DOHH2 (cell line): Measurements from ENCODE around the gene CDK17.
"Not testable (repeated sequence)": the region's sequence is repeated elsewhere in the genome, so short reads cannot be mapped to it uniquely, and the experiment has no call there.

Source experiments
- H3F3A ChIP-seq: fragments of 200-600 bp; sonication (generic), shearing (Covaris generic); 2 replicates; pipeline ENCODE4 v1.6.0; 2016; ENCODE audit warnings: antibody characterized with exemption, mild to moderate bottlenecking; ENCODE audit not compliant: control insufficient read depth, insufficient read depth
- H3K27ac ChIP-seq: fragments of 200-600 bp; sonication (generic); 2 replicates; pipeline ENCODE4 v1.5.1; 2014; ENCODE audit warnings: low read depth, mild to moderate bottlenecking, low read length, moderate library complexity
- H3K27me3 ChIP-seq: fragments of 200-600 bp; sonication (generic); 2 replicates; pipeline ENCODE4 v1.6.1; 2014; ENCODE audit warnings: mild to moderate bottlenecking, low read length, mixed read lengths; ENCODE audit not compliant: control insufficient read depth
- H3K36me3 ChIP-seq: fragments of 200-600 bp; sonication (generic); 2 replicates; pipeline ENCODE4 v1.6.1; 2014; ENCODE audit warnings: mild to moderate bottlenecking, low read length, moderate library complexity, mixed read lengths; ENCODE audit not compliant: control insufficient read depth
- H3K4me1 ChIP-seq: fragments of 200-600 bp; sonication (generic); 2 replicates; pipeline ENCODE4 v1.6.1; 2014; ENCODE audit warnings: mild to moderate bottlenecking, low read length, mixed read lengths; ENCODE audit not compliant: control insufficient read depth
- H3K4me2 ChIP-seq: fragments of 200-600 bp; sonication (generic); 2 replicates; pipeline ENCODE4 v1.6.0; 2014; ENCODE audit warnings: mild to moderate bottlenecking, low read length, moderate library complexity
- H3K4me3 ChIP-seq: fragments of 200-600 bp; sonication (generic); 2 replicates; pipeline ENCODE4 v1.5.1; 2014; ENCODE audit warnings: mild to moderate bottlenecking, low read length, mixed read lengths
- H3K79me2 ChIP-seq: fragments of 200-600 bp; sonication (generic); 2 replicates; pipeline ENCODE4 v1.6.1; 2014; ENCODE audit warnings: mild to moderate bottlenecking, low read length, mixed read lengths; ENCODE audit not compliant: control insufficient read depth
- H3K9me2 ChIP-seq: fragments of 200-600 bp; sonication (generic); replicated peaks from 2 replicates; pipeline ENCODE4 v1.6.1; 2014; ENCODE audit warnings: mild to moderate bottlenecking, low read length, mixed read lengths; ENCODE audit not compliant: control insufficient read depth
- H3K9me3 ChIP-seq: fragments of 200-600 bp; sonication (generic); 2 replicates; pipeline ENCODE4 v1.6.1; 2014; ENCODE audit warnings: antibody characterized with exemption, low read length, mixed read lengths; ENCODE audit not compliant: control insufficient read depth, insufficient read depth
- H4K20me1 ChIP-seq: fragments of 200-600 bp; sonication (generic); 2 replicates; pipeline ENCODE4 v1.6.0; 2014; ENCODE audit warnings: low read depth, mild to moderate bottlenecking, antibody characterized with exemption, low read length, moderate library complexity; ENCODE audit not compliant: control insufficient read depth, insufficient read depth
- CTCF ChIP-seq: fragments of 200-600 bp; sonication (generic); IDR thresholded peaks from one replicate; pipeline ENCODE4 v1.5.1; 2014; ENCODE audit warnings: antibody characterized with exemption, mild to moderate bottlenecking, low read depth, low read length; ENCODE audit not compliant: poor library complexity, severe bottlenecking
- EZH2phosphoT487 ChIP-seq: fragments of 200-600 bp; sonication (generic); IDR thresholded peaks from 2 replicates; pipeline ENCODE4 v1.6.1; 2017; ENCODE audit warnings: borderline replicate concordance, mild to moderate bottlenecking, antibody characterized with exemption, low read length, moderate library complexity, mixed read lengths

Gene CDK17

GRCh38 chr12:96323906-96324305 is 76.3 kb downstream of the CDK17 start:
- Histone ChIP-seq H3K27ac (no peak overlapping the region), H3F3A (peaks cover 20% of the 10 kb centered on the region), H3K9me2 (no peaks in the 10 kb centered on the region), H3K27me3 (no peaks in the 10 kb centered on the region), H3K36me3 (peaks cover 45% of the 10 kb centered on the region), H3K9me3 (no peaks in the 10 kb centered on the region), H3K4me3 (no peak overlapping the region), H4K20me1 (no peaks in the 10 kb centered on the region), H3K4me2 (no peak overlapping the region), H3K79me2 (peaks cover 51% of the 10 kb centered on the region), H3K4me1 (peaks cover 48% of the 10 kb centered on the region)
- TF ChIP-seq CTCF (no peak), EZH2phosphoT487 (no peak)

GRCh38 chr12:96322720-96323119 is 77.5 kb downstream of the CDK17 start:
- no peaks in the 10 kb centered on the region for H3K9me3 ChIP-seq
- peaks cover 45% of the 10 kb centered on the region for H3K36me3 ChIP-seq
- no peak overlapping the region for H3K27ac ChIP-seq
- H3K79me2 ChIP-seq: peaks cover 44% of the 10 kb centered on the region
- TF ChIP-seq EZH2phosphoT487 (no peak), CTCF (no peak)
- H3K4me1 ChIP-seq: peaks cover 36% of the 10 kb centered on the region
- no peaks in the 10 kb centered on the region for H4K20me1 ChIP-seq
- no peak overlapping the region for H3K4me3 ChIP-seq
- H3K27me3 ChIP-seq: no peaks in the 10 kb centered on the region
- H3F3A ChIP-seq: peaks cover 19% of the 10 kb centered on the region
- no peak overlapping the region for H3K4me2 ChIP-seq
- no peaks in the 10 kb centered on the region for H3K9me2 ChIP-seq

- H3F3A ChIP-seq: peaks cover 13% of the 10 kb centered on the region
- no peaks in the 10 kb centered on the region for H3K9me2 ChIP-seq
- no peak overlapping the region for H3K4me3 ChIP-seq
- peaks cover 28% of the 10 kb centered on the region for H3K4me1 ChIP-seq
- H4K20me1 ChIP-seq: no peaks in the 10 kb centered on the region
- H3K36me3 ChIP-seq: peaks cover 45% of the 10 kb centered on the region
- TF ChIP-seq EZH2phosphoT487: no peak
- no peak for TF ChIP-seq CTCF
- H3K79me2 ChIP-seq: peaks cover 44% of the 10 kb centered on the region
- no peaks in the 10 kb centered on the region for H3K9me3 ChIP-seq
- H3K4me2 ChIP-seq: no peak overlapping the region
- no peaks in the 10 kb centered on the region for H3K27me3 ChIP-seq
- H3K27ac ChIP-seq: no peak overlapping the region
Measured at GRCh38 chr12:96321941-96322340, 78.3 kb downstream of the CDK17 start.

- H3K4me2 ChIP-seq, H3F3A ChIP-seq, H3K4me3 ChIP-seq, H3K9me3 ChIP-seq, H3K27ac ChIP-seq, H4K20me1 ChIP-seq, H3K27me3 ChIP-seq, H3K9me2 ChIP-seq: not testable (repeated sequence)
- peaks cover 16% of the 10 kb centered on the region for H3K36me3 ChIP-seq
- peaks cover 25% of the 10 kb centered on the region for H3K79me2 ChIP-seq
- peaks cover 12% of the 10 kb centered on the region for H3K4me1 ChIP-seq
Measured at GRCh38 chr12:96317801-96318200, 82.4 kb downstream of the CDK17 start.

GRCh38 chr12:96315741-96316481 is 84.3 kb downstream of the CDK17 start:
- not testable (repeated sequence) for H3K4me3 ChIP-seq, H3K27ac ChIP-seq, H3K9me2 ChIP-seq, H4K20me1 ChIP-seq, H3K27me3 ChIP-seq, H3K4me2 ChIP-seq, H3K9me3 ChIP-seq, H3F3A ChIP-seq
- peaks cover 18% of the 10 kb centered on the region for H3K79me2 ChIP-seq
- H3K4me1 ChIP-seq: peaks cover 12% of the 10 kb centered on the region
- peaks cover 16% of the 10 kb centered on the region for H3K36me3 ChIP-seq
